Uterus (tissue), 4 donors: ENCODE data around the gene FPGS. TPM values are rescaled to one million over a fixed set of nuclear protein-coding genes. Genes with fewer than 3 reads are reported as not detected.
A peak's percentile ranks its signal among the peaks of the same experiment; 100 is the strongest.

ENCODE experiments used
- DNase-seq, 2 donors: peaks; one replicate each; pipeline ENCODE4 v3.0.0-alpha.2; 2019 to 2020
- H3K27ac ChIP-seq, 2 donors: fragments of 200-600 bp; sonication (generic); 1 replicate in 1 of 2; 2 replicates in 1 of 2; pipeline ENCODE4 v1.5.1; 2016 to 2018
- H3K27me3 ChIP-seq, 2 donors: fragments of 200-600 bp; sonication (generic); one replicate each; pipeline ENCODE4 v1.5.1; 2018 to 2019; ENCODE audit warnings: control low read depth in 1 of 2
- H3K36me3 ChIP-seq, 2 donors: fragments of 200-600 bp; sonication (generic); one replicate each; pipeline ENCODE4 v1.5.1; 2019; ENCODE audit warnings: control low read depth in 1 of 2
- H3K4me1 ChIP-seq, 2 donors: fragments of 200-600 bp; sonication (generic); one replicate each; pipeline ENCODE4 v1.5.1; 2018 to 2019; ENCODE audit warnings: control low read depth in 1 of 2
- H3K4me3 ChIP-seq, 2 donors: fragments of 200-600 bp; sonication (generic); 1 replicate in 1 of 2; 2 replicates in 1 of 2; pipeline ENCODE4 v1.5.1; 2018 to 2019; ENCODE audit warnings: mild to moderate bottlenecking in 1 of 2
- H3K9me3 ChIP-seq, 2 donors: fragments of 200-600 bp; sonication (generic); one replicate each; pipeline ENCODE4 v1.5.1; 2019; ENCODE audit warnings: control low read depth in 1 of 2
- POLR2A ChIP-seq, 2 donors: fragments of 450-650 bp; IDR thresholded peaks; one replicate each; pipeline ENCODE4 v1.6.1; 2016; ENCODE audit warnings: antibody characterized with exemption in 2 of 2, mild to moderate bottlenecking in 1 of 2, moderate library complexity in 1 of 2
- intact Hi-C: fragments of 100-400 bp; cut with DNase I; formaldehyde crosslinking; loops from one replicate; pipeline ENCODE4 v1.15.1; 2023; ENCODE audit warnings: low total_unique reads
- total RNA-seq, 4 donors: library from RNA; depleted of rRNA in 3 of 4; stranded (reverse); fragments of >200 nt in 3 of 4; gene quantifications; one replicate each; pipeline versions ENCODE4 v1.1.0 to v1.2.4, GENCODE V29; 2014 to 2023
- TF ChIP-seq, protein P1 (sequence below), 4 experiments: fragments of 200-600 bp in 2 of 4; fragments of 450-650 bp in 2 of 4; sonication (generic) in 2 of 4; IDR thresholded peaks; one replicate each; pipeline ENCODE4 v1.5.1; 2016 to 2019; ENCODE audit warnings: antibody characterized with exemption in 4 of 4, mild to moderate bottlenecking in 2 of 4, moderate library complexity in 1 of 4
- donor health status: DM: yes; HTN: yes; CAD: no.

Gene FPGS
- total RNA-seq, 4 donors from 2014 or later, result 11.5 to 128 (median 46.6) TPM

DNA sequence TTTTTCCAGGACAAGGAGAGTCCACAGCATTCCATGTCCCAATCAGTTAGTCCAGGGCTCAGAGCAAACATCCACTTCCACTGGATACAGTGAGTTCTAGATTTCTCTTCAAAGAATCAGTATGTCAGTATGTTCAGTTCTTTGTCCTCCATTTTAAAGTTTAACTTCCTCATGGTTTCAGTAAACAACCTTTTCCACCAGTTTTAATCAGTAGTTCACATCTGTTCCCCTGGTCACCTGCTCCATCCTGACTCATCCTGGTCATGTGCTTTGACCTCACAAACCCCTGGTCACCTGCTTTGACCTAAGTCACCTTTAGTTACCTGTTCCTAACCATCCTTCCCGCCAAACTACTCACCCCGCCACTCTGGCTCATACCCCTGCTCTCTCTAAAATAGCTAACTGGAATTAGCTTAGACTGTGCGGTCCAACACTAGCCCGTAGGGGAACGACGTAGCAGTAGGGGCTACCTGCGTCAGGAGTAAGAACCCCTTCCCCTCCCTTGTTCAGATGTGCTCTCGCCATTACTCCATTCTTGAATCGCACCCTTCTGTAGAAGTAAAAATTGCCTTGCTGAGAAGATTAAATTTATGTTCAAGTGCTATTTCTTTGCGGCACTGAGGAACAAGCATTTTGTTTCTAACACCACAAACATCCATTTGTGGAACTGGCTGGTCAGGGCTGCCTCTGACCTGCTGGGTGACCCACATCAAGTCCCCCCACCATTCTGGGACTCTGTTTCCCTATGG is 46.2 kb downstream of the FPGS start:
- H3K27ac ChIP-seq, result peak overlapping the region in 1 of 2 donors; percentile 89
- no peak overlapping the region for H3K4me3 ChIP-seq
- H3K27me3 ChIP-seq, result no peaks in the 10 kb centered on the region
- intact Hi-C loops, result no loop called here
- TF ChIP-seq, protein P1, sequence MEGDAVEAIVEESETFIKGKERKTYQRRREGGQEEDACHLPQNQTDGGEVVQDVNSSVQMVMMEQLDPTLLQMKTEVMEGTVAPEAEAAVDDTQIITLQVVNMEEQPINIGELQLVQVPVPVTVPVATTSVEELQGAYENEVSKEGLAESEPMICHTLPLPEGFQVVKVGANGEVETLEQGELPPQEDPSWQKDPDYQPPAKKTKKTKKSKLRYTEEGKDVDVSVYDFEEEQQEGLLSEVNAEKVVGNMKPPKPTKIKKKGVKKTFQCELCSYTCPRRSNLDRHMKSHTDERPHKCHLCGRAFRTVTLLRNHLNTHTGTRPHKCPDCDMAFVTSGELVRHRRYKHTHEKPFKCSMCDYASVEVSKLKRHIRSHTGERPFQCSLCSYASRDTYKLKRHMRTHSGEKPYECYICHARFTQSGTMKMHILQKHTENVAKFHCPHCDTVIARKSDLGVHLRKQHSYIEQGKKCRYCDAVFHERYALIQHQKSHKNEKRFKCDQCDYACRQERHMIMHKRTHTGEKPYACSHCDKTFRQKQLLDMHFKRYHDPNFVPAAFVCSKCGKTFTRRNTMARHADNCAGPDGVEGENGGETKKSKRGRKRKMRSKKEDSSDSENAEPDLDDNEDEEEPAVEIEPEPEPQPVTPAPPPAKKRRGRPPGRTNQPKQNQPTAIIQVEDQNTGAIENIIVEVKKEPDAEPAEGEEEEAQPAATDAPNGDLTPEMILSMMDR (IDR thresholded peaks at IDR 0.05), result no peak
- no peak for TF ChIP-seq POLR2A (IDR thresholded peaks at IDR 0.05)
- H3K9me3 ChIP-seq, result no peaks in the 10 kb centered on the region
- DNase-seq, result no peak
- no peaks in the 10 kb centered on the region for H3K36me3 ChIP-seq
- H3K4me1 ChIP-seq, result peaks cover 0 to 8% of the 10 kb centered on the region in 2 donors

DNA sequence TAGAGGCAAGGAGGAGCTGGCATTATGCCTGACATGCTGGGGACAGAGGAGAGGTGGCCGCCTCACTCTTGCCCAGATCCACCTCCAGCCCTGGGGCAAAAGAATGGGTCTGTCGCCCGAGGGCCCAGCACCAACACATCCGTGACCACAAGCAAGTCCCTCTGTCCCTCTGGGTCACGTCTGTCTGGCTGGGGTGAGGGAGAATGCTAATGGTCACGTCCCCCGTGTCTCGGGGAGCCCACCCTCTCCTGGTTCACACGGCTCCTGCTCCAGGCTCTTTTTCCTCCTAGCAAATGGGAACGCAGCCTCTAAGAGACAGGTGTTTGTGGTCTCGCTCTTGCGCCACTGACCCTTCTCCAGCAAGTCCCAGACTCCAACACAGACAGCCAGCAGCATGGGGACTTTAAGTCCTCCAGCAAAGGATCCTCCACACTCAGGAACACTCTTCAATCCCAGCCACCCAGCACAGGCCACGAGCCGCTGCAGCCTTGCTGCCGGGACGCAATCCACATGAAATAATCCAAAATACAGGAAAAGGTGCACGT is 47.7 kb downstream of the FPGS start:
- no peak for TF ChIP-seq POLR2A (IDR thresholded peaks at IDR 0.05)
- Histone ChIP-seq H3K27me3 (no peaks in the 10 kb centered on the region), H3K27ac (peak overlapping the region in 1 of 2 donors; percentile 89), H3K36me3 (no peaks in the 10 kb centered on the region), H3K4me3 (no peak overlapping the region), H3K4me1 (peaks cover 0 to 13% of the 10 kb centered on the region in 2 donors), H3K9me3 (no peaks in the 10 kb centered on the region)
- intact Hi-C loops, result no loop called here
- DNase-seq, result no peak

DNA sequence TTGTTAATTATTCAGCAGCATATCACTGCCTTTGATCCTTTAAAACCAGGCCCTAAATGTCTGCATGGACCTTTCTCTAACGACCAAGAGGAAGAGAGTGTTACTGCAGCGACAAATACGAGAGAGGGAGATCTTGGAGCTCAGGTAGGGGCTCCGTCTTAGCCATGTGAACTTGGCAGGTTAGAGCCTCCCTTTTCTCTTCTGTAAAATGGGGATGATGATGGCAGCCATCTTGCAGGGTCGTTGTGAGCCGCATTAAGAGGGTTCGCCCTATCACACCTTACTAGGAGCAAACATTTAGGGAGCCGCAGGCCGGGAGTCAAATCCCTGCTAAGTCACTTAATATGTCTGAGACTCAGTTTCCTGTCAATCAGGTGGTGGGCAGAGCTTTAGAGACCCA is 50.1 kb downstream of the FPGS start:
- Histone ChIP-seq H3K36me3 (no peaks in the 10 kb centered on the region), H3K9me3 (no peaks in the 10 kb centered on the region), H3K4me1 (peaks cover 0 to 9% of the 10 kb centered on the region in 2 donors), H3K27me3 (no peaks in the 10 kb centered on the region), H3K27ac (peak overlapping the region; percentile 82 to 89), H3K4me3 (peak overlapping the region; percentile 64 to 67)
- DNase-seq, result no peak
- TF ChIP-seq POLR2A (IDR thresholded peaks at IDR 0.05), result no peak
- TF ChIP-seq, protein P1 (IDR thresholded peaks at IDR 0.05), result no peak
- intact Hi-C loops, result no loop called here

DNA sequence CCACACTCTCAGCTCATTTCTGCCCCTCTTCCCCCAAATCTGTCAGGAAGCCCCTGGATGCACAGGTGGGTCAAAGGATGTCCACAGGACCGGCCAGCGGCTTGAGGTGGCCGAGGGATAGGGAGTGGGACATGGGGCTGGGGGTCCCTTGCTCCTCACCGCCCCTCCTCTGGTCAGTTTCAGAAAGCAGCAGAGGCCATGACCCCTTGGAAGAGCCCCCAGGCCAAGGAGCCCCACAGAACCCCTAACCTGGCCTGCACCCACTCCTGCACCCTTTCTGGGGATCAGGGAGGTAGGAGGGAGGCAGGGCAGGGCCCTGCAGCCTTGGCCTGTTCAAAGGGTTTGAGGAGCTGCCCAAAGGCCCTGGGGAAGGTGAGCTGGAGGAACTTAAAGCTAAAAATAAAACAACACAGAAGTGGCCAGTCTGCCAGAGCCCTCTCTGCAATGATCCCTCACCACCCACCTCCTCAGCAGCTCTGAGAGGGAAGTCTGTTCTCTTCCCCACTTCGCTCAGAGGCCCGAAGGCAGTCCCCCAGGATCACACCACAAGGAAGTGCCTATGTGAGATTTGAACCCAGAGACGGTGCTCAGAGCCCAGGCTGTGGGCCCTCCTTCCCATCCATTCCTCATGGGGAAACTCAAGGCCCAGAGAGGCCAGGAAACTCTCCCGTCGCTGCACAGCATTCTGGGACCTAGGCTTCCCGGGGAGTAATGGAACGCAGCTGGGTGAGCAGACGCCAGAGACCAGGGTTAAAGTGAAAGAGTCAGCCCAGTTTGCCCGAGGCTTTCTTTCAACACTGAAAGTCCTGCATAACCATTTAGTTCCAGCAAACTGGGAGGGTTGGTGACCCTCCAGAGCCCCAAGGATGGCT is 50.9 kb downstream of the FPGS start:
- Histone ChIP-seq H3K9me3 (no peaks in the 10 kb centered on the region), H3K36me3 (no peaks in the 10 kb centered on the region), H3K27me3 (no peaks in the 10 kb centered on the region), H3K27ac (peak overlapping the region; percentile 82 to 89), H3K4me1 (peaks cover 0 to 9% of the 10 kb centered on the region in 2 donors), H3K4me3 (peak overlapping the region; percentile 64 to 67)
- TF ChIP-seq, protein P1 (IDR thresholded peaks at IDR 0.05), result no peak
- no peak for TF ChIP-seq POLR2A (IDR thresholded peaks at IDR 0.05)
- no peak for DNase-seq
- intact Hi-C loops, result no loop called here

DNA sequence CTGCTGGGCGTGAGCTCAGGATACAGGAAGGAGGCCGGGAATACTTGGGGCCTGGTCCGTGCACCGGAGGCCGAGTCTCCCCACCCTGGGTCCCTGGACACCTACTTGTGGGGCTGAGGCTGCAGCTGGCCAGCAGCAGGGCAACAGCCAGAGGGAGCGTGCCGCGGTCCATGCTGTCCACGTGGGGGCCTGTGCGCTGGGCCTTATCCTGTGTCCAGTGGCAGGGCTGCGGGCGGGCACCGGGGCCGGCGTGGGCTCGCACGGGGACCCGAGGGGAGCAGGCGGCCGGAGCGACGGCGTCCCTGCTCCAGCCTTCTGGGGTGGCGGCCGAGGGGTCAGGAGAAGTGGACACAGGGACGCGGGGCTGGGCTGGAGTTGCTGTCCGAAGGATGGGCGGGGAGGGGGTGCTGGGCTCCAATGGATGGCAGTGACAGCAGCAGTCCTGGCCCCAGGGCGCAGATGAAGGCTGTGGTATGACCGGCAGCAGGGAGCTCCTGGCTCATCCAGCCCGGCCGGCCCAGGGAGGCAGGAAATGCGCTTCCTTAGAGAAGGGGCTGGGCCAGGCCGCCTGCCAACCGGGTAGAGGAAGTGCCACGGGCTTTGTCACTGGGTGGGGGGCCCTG is 51.6 kb downstream of the FPGS start, which contains the start of gene ENG:
Gene ENG, minus strand, starts transcription at position 475 of the 623 bp plus-strand sequence. Its CDS starts 303 bp downstream, at position 172.
- Histone ChIP-seq H3K27me3 (no peaks in the 10 kb centered on the region), H3K4me1 (peaks cover 0 to 9% of the 10 kb centered on the region in 2 donors), H3K4me3 (peak within 1 kb of the TSS; percentile 64 to 67), H3K27ac (peak within 1 kb of the TSS; percentile 82 to 89), H3K36me3 (no peaks in the 10 kb centered on the region), H3K9me3 (no peaks in the 10 kb centered on the region)
- TF ChIP-seq POLR2A (IDR thresholded peaks at IDR 0.05), result peak in 1 of 2 donors; percentile 47
- TF ChIP-seq, protein P1 (IDR thresholded peaks at IDR 0.05), result peak; percentile 13 to 44 (median 21)
- peak; percentile 77 for DNase-seq
- intact Hi-C loops, result no loop called here
